K562 (cell line): ENCODE data around the gene SC5D. TPM values are rescaled to one million over a fixed set of nuclear protein-coding genes. Genes with fewer than 3 reads are reported as not detected.

Experiments
- ATAC-seq: fragments of 200-7000 bp; cut with Tn5 transposase; 3 replicates; pipeline ENCODE4 v1.9.1; 2020; ENCODE audit warnings: moderate library complexity
- BruUV-seq: library from RNA; stranded (reverse); fragments of 400-500 nt; replicated peaks from 2 replicates; lab custom pipeline; 2021; lab: Mats Ljungman, UMichigan
- CTCF ChIA-PET: fragments of 300-600 bp; formaldehyde crosslinking; extraction: SDS; loops from one replicate; lab custom pipeline; 2021; ENCODE audit warnings: low intra/inter-chr PET ratio; lab: Yijun Ruan, JAX
- POLR2A ChIA-PET: fragments of 300-600, 350-650 bp; sonication (Branson Sonifier 250); formaldehyde crosslinking; extraction: SDS; loops from one replicate; lab custom pipeline; 2021; ENCODE audit warnings: antibody characterized with exemption, inconsistent platforms; lab: Yijun Ruan, JAX
- DNase-seq, 4 experiments: peaks; one replicate each; pipeline versions ENCODE4 v3.0.0 to v3.0.0-alpha.2; 2011 to 2018; ENCODE audit warnings: low spot score in 3 of 4, mixed read lengths in 3 of 4; ENCODE audit errors: extremely low read depth in 1 of 4
- FAIRE-seq: peaks from 2 replicates; lab custom pipeline; 2011; peaks lifted over from hg19 to GRCh38; lab: Jason Lieb, UNC
- H2AFZ ChIP-seq: 2 replicates; pipeline ENCODE4 v1.6.0; 2011; ENCODE audit warnings: low read depth, low read length, control low read depth, inconsistent platforms
- H3K27ac ChIP-seq: fragments of 200-600 bp; 3 replicates; pipeline ENCODE4 v1.8.0; 2011; ENCODE audit warnings: low read depth, mild to moderate bottlenecking, control low read depth, inconsistent platforms, low read length, moderate library complexity, mixed read lengths; ENCODE audit errors: extremely low read depth
- H3K27me3 ChIP-seq, 2 experiments: fragments of 300-600 bp in 1 of 2; 2 replicates in 1 of 2; 3 replicates in 1 of 2; pipeline versions ENCODE4 v1.6.0 to v1.8.0; 2011; ENCODE audit warnings: inconsistent platforms in 2 of 2, low read length in 2 of 2, mild to moderate bottlenecking in 1 of 2, mixed read lengths in 1 of 2, moderate library complexity in 1 of 2; ENCODE audit not compliant: control insufficient read depth in 2 of 2, insufficient read depth in 2 of 2
- H3K36me3 ChIP-seq: fragments of 300-600 bp; 3 replicates; pipeline ENCODE4 v1.8.0; 2011; ENCODE audit warnings: mild to moderate bottlenecking, low read length, inconsistent platforms; ENCODE audit not compliant: control insufficient read depth, insufficient read depth
- H3K4me1 ChIP-seq, 2 experiments: fragments of 200-600 bp in 1 of 2; replicated peaks in 1 of 2; 2 replicates in 1 of 2; 3 replicates in 1 of 2; pipeline versions ENCODE4 v1.5.1 to v1.8.0; 2011; ENCODE audit warnings: inconsistent platforms in 2 of 2, low read length in 2 of 2, mild to moderate bottlenecking in 1 of 2, mixed read lengths in 1 of 2, moderate library complexity in 1 of 2; ENCODE audit not compliant: control insufficient read depth in 2 of 2, insufficient read depth in 2 of 2
- H3K4me2 ChIP-seq: 2 replicates; pipeline ENCODE4 v1.6.1; 2011; ENCODE audit warnings: low read length, control low read depth, inconsistent platforms, mixed read lengths; ENCODE audit not compliant: insufficient read depth
- H3K4me3 ChIP-seq: fragments of 200-600 bp; sonication (generic), shearing (Covaris generic); 2 replicates; pipeline ENCODE4 v1.5.1; 2016; ENCODE audit warnings: control low read depth, inconsistent platforms
- H3K79me2 ChIP-seq: fragments of 200-600 bp; 3 replicates; pipeline ENCODE4 v1.8.0; 2011; ENCODE audit warnings: low read length, inconsistent platforms; ENCODE audit not compliant: control insufficient read depth, insufficient read depth
- H3K9ac ChIP-seq, 2 experiments: 2 replicates each; pipeline versions ENCODE4 v1.6.0 to v1.6.1; 2011; ENCODE audit warnings: low read depth in 2 of 2, low read length in 2 of 2, control low read depth in 1 of 2, inconsistent platforms in 1 of 2, mild to moderate bottlenecking in 1 of 2, mixed read lengths in 1 of 2; ENCODE audit not compliant: insufficient read depth in 1 of 2
- H3K9me1 ChIP-seq: one replicate; pipeline ENCODE4 v1.6.0; 2011; ENCODE audit warnings: inconsistent platforms, mild to moderate bottlenecking, low read length, moderate library complexity; ENCODE audit not compliant: control insufficient read depth, insufficient read depth
- H3K9me3 ChIP-seq: replicated peaks from 2 replicates; pipeline ENCODE4 v1.5.1; 2011; ENCODE audit warnings: low read depth, low read length, inconsistent platforms; ENCODE audit not compliant: control insufficient read depth, insufficient read depth
- H4K20me1 ChIP-seq: replicated peaks from 2 replicates; pipeline ENCODE4 v1.6.1; 2011; ENCODE audit warnings: low read length, inconsistent platforms, mixed read lengths; ENCODE audit not compliant: control insufficient read depth, insufficient read depth
- AFF1 ChIP-seq, 2 experiments: fragments of 450-650 bp; IDR thresholded peaks; 2 replicates each; pipeline ENCODE4 v1.6.1; 2018; ENCODE audit warnings: mild to moderate bottlenecking in 2 of 2, low read depth in 1 of 2; ENCODE audit not compliant: partially characterized antibody in 2 of 2
- EHMT2 ChIP-seq: fragments of 450-650 bp; IDR thresholded peaks from 2 replicates; pipeline ENCODE4 v1.6.1; 2018; ENCODE audit warnings: antibody characterized with exemption
- PTRF ChIP-seq: fragments of 450-650 bp; IDR thresholded peaks from 2 replicates; pipeline ENCODE4 v1.6.1; 2016; ENCODE audit warnings: mild to moderate bottlenecking, missing genetic modification characterization, missing compliant biosample characterization
- RBM34 ChIP-seq: fragments of 200-400 bp; formaldehyde crosslinking; IDR thresholded peaks from 2 replicates; pipeline ENCODE4 v1.6.1; 2018; ENCODE audit warnings: low read length, borderline replicate concordance; ENCODE audit not compliant: insufficient read depth
- ZNF24 ChIP-seq: fragments of 450-650 bp; IDR thresholded peaks from 2 replicates; pipeline ENCODE4 v1.6.1; 2016
- WGBS: fragments of 100-300 bp; shearing (Covaris generic); methylation state at CpG from one replicate; pipeline ENCODE4 v1.1.6; 2016; ENCODE audit warnings: low coverage, mixed read lengths; ENCODE audit not compliant: insufficient coverage; ENCODE audit errors: missing lambda C conversion rate; 5-methylcytosine and 5-hydroxymethylcytosine counted together
- in situ Hi-C: fragments of 300-500 bp; cut with MboI; formaldehyde crosslinking; loops from 4 replicates; pipeline ENCODE4 v1.15.0; 2018; ENCODE audit warnings: inconsistent platforms, mixed read lengths
- intact Hi-C: fragments of 100-400 bp; cut with micrococcal nuclease; formaldehyde crosslinking; loops from 2 replicates; pipeline ENCODE4 v1.14.2; 2022
- polyA plus RNA-seq, 8 experiments: library from polyadenylated mRNA; depleted of rRNA in 4 of 8; stranded (reverse) in 5 of 8; unstranded in 3 of 8; fragments of >200 nt; fragmentation: Nextera tagmentation in 2 of 8; fragmentation: Illumina TruSeq in 1 of 8; extraction: Ambion mirVana in 2 of 8; extraction: Trizol in 1 of 8; gene quantifications; 2 replicates each; pipeline versions ENCODE4 v1.2.1 to v1.2.3, GENCODE V29; 2011 to 2014; ENCODE audit warnings: inconsistent platforms in 1 of 8, missing spikeins in 1 of 8
- total RNA-seq, 7 experiments: library from RNA; depleted of rRNA in 6 of 7; stranded (reverse); fragments of >200 nt in 6 of 7; fragmentation: Illumina TruSeq in 2 of 7; extraction: Trizol in 2 of 7; gene quantifications; 2 replicates each; pipeline versions ENCODE4 v1.2.1 to v1.2.3, GENCODE V29; 2011 to 2021; ENCODE audit warnings: low replicate concordance in 1 of 7

SC5D gene
- total and polyA plus RNA-seq, 9 of the 15 experiments (the other 6 are each of a cell fraction or from before 2014, with no cell fraction given): 7.6 to 84.0 (median 17.4) TPM

GRCh38 chr11:121300313-121300971, 7.9 kb downstream of the SC5D start:
- intact Hi-C loops (no loop called here), in situ Hi-C loops (no loop called here)
- H3K27me3 ChIP-seq: no peaks in the 10 kb centered on the region
- no peak overlapping the region for H3K9ac ChIP-seq
- 92% methylated on average over 2 of the region's 2 CpGs for WGBS
- FAIRE-seq (no peak), ATAC-seq (no peak), DNase-seq (no peak)
- no peaks in the 10 kb centered on the region for H3K9me3 ChIP-seq
- H2AFZ ChIP-seq: no peak overlapping the region
- H3K4me2 ChIP-seq: no peak overlapping the region
- no peak overlapping the region for H3K4me3 ChIP-seq
- TF ChIP-seq RBM34 (no peak), PTRF (tag) (no peak), ZNF24 (no peak), EHMT2 (no peak), AFF1 (IDR thresholded peaks at IDR 0.05; ENCODE audit: low read depth in 1 of 2, partially characterized antibody in 2 of 2) (no peak)
- H3K9me1 ChIP-seq: no peaks in the 10 kb centered on the region
- ChIA-PET POLR2A (interaction anchor here (0.6 to 0.7 kb wide), 2 partner anchors 182 to 1702 kb away, joined by 3 read pairs; no protein-coding TSS in a partner anchor), CTCF (no interaction called here)
- no peaks in the 10 kb centered on the region for H4K20me1 ChIP-seq
- H3K79me2 ChIP-seq: peaks cover 16% of the 10 kb centered on the region; the same call in 2 of the 3 replicates
- no peak overlapping the region for H3K27ac ChIP-seq
- no TSS peak for BruUV-seq
- H3K36me3 ChIP-seq: peaks cover 11% of the 10 kb centered on the region; the same call in 1 of the 3 replicates
- H3K4me1 ChIP-seq: no peaks in the 10 kb centered on the region
